SK-N-SH treated with all-trans-retinoic acid at 6 μM for 48 hours (cell line): ENCODE measurements around the gene MYO7A.

ENCODE experiments used
- ATAC-seq: fragments of 200-7000 bp; cut with Tn5 transposase; 3 replicates; pipeline ENCODE4 v1.9.1; 2020; ENCODE audit warnings: mild to moderate bottlenecking, moderate library complexity
- ARNTL ChIP-seq: fragments of 450-650 bp; formaldehyde crosslinking; IDR thresholded peaks from 2 replicates; pipeline ENCODE4 v1.5.0; 2020; ENCODE audit warnings: low read depth, mild to moderate bottlenecking, moderate library complexity, borderline replicate concordance
- CSDC2 ChIP-seq: fragments of 250-450 bp; sonication (Bioruptor Pico); IDR thresholded peaks from 2 replicates; pipeline ENCODE4 v1.5.0; 2020; ENCODE audit warnings: mild to moderate bottlenecking, moderate library complexity
- ESRRG ChIP-seq: fragments of 250-450 bp; sonication (Bioruptor Pico); IDR thresholded peaks from 2 replicates; pipeline ENCODE4 v1.6.1; 2021; ENCODE audit warnings: mild to moderate bottlenecking
- GLIS3 ChIP-seq: fragments of 250-450 bp; sonication (Bioruptor Pico); IDR thresholded peaks from 2 replicates; pipeline ENCODE4 v1.5.0; 2020; ENCODE audit warnings: mild to moderate bottlenecking, moderate library complexity
- ISL1 ChIP-seq: fragments of 250-450 bp; sonication (Bioruptor Pico); IDR thresholded peaks from 2 replicates; pipeline ENCODE4 v2.1.2; 2022; ENCODE audit warnings: mild to moderate bottlenecking, moderate library complexity
- OSR1 ChIP-seq: fragments of 250-450 bp; sonication (Bioruptor Pico); IDR thresholded peaks from 2 replicates; pipeline ENCODE4 v1.8.0; 2022; ENCODE audit warnings: moderate library complexity, mild to moderate bottlenecking, inconsistent platforms
- PPARA ChIP-seq: fragments of 250-450 bp; sonication (Bioruptor Pico); IDR thresholded peaks from 2 replicates; pipeline ENCODE4 v1.5.0; 2020; ENCODE audit warnings: mild to moderate bottlenecking, borderline replicate concordance
- RARB ChIP-seq: fragments of 250-450 bp; sonication (Bioruptor Pico); IDR thresholded peaks from 2 replicates; pipeline ENCODE4 v1.8.0; 2021; ENCODE audit warnings: mild to moderate bottlenecking, moderate library complexity
- TCF4 ChIP-seq: fragments of 250-450 bp; sonication (Bioruptor Pico); IDR thresholded peaks from 2 replicates; pipeline ENCODE4 v1.8.0; 2021; ENCODE audit warnings: mild to moderate bottlenecking, moderate library complexity, borderline replicate concordance
- TOX ChIP-seq: fragments of 250-450 bp; sonication (Bioruptor Pico); IDR thresholded peaks from 2 replicates; pipeline ENCODE4 v1.8.0; 2021; ENCODE audit warnings: mild to moderate bottlenecking, moderate library complexity, borderline replicate concordance
- ZC3H10 ChIP-seq: fragments of 250-450 bp; sonication (Bioruptor Pico); IDR thresholded peaks from 2 replicates; pipeline ENCODE4 v1.5.1; 2021; ENCODE audit warnings: mild to moderate bottlenecking, moderate library complexity
- ZFP30 ChIP-seq: fragments of 450-650 bp; formaldehyde crosslinking; IDR thresholded peaks from 2 replicates; pipeline ENCODE4 v1.5.0; 2022; ENCODE audit warnings: mild to moderate bottlenecking, moderate library complexity
- ZNF565 ChIP-seq: fragments of 450-650 bp; formaldehyde crosslinking; conservative IDR thresholded peaks from 2 replicates; pipeline ENCODE4 v1.5.0; 2020; ENCODE audit warnings: low read depth, mild to moderate bottlenecking, moderate library complexity
- ZNF70 ChIP-seq: fragments of 450-650 bp; formaldehyde crosslinking; IDR thresholded peaks from 2 replicates; pipeline ENCODE4 v1.5.0; 2020; ENCODE audit warnings: mild to moderate bottlenecking, moderate library complexity
- ZNF8 ChIP-seq: fragments of 450-650 bp; formaldehyde crosslinking; IDR thresholded peaks from 2 replicates; pipeline ENCODE4 v1.5.0; 2020; ENCODE audit warnings: mild to moderate bottlenecking, moderate library complexity
- TF ChIP-seq, protein P1 (sequence below): fragments of 250-450 bp; sonication (Bioruptor Pico); IDR thresholded peaks from 2 replicates; pipeline ENCODE4 v1.5.1; 2020; ENCODE audit warnings: low read depth, mild to moderate bottlenecking, moderate library complexity
- TF ChIP-seq, protein P2 (sequence below): fragments of 250-450 bp; sonication (Bioruptor Pico); IDR thresholded peaks from 2 replicates; pipeline ENCODE4 v1.8.0; 2020; ENCODE audit warnings: mild to moderate bottlenecking, moderate library complexity, borderline replicate concordance
- TF ChIP-seq, protein P3 (sequence below): fragments of 250-450 bp; sonication (Bioruptor Pico); IDR thresholded peaks from 2 replicates; pipeline ENCODE4 v1.8.0; 2021; ENCODE audit warnings: low read depth, mild to moderate bottlenecking, moderate library complexity, borderline replicate concordance
- TF ChIP-seq, protein P4 (sequence below): fragments of 250-450 bp; sonication (Bioruptor Pico); IDR thresholded peaks from 2 replicates; pipeline ENCODE4 v1.5.0; 2020; ENCODE audit warnings: mild to moderate bottlenecking, moderate library complexity

MYO7A gene

DNA sequence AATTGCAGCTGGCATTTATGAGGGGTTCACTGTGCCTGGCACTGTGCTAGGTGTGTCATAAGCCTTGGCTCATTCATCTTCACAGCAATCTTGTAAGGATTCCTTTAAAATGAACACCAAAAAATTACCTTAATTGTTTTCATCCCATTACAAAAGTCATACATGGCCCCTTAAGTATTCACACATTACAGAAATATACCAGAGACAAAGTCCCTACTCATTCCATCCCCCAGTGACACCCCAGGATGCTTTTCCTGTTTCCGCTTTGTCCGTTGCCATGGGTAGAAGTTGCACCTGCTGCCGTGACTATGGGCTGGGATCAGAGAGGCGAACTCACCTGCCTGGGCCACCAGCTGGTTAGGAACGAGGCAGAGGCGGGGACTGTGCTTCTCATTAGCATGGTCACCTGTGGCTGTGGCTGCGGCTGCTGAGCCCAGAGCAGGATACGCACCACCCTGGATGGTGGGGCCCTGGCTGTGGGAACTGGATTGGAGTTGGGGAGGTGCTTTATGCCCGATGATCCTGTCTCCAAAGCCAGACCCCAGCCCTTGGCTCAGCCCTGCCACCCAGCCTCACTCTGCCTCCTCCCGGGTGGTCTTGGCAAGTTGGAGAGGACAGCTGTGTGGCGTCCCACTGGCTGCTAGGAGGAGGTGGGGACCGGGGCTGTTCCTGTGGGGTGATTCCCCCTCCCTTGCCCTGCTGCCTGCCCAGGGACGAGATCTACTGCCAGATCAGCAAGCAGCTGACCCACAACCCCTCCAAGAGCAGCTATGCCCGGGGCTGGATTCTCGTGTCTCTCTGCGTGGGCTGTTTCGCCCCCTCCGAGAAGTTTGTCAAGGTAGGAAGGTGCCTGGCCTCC is 60.8 kb downstream of the MYO7A start:
- ATAC-seq = no peak; the same call in 1 of the 3 replicates

DNA sequence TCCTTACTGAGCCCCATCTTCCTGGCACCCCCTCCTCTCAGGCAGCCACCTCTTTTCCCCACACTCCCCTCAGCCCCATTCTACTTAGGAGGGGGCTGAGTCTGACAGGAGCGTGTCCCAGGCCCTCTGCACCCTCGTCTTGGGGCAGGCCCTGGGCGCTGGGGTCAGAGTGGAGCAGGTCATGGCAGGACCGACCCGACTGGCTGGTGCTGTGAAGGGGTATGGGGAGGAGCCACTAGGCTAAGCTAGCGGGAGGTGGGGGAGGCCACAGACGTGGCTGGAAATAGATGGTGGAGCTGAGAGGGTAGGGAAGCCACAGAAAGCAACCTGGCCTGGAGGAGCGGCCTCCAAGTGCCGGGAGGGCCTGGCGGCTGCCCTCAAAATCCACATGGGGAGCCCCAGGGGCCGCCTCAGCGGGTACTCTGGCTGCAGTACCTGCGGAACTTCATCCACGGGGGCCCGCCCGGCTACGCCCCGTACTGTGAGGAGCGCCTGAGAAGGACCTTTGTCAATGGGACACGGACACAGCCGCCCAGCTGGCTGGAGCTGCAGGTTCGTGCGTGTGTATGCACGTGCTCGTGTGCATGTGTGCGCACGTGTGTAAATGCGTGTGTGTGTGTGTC is 61.7 kb downstream of the MYO7A start:
- no peak for ATAC-seq
- TF ChIP-seq, protein P1, sequence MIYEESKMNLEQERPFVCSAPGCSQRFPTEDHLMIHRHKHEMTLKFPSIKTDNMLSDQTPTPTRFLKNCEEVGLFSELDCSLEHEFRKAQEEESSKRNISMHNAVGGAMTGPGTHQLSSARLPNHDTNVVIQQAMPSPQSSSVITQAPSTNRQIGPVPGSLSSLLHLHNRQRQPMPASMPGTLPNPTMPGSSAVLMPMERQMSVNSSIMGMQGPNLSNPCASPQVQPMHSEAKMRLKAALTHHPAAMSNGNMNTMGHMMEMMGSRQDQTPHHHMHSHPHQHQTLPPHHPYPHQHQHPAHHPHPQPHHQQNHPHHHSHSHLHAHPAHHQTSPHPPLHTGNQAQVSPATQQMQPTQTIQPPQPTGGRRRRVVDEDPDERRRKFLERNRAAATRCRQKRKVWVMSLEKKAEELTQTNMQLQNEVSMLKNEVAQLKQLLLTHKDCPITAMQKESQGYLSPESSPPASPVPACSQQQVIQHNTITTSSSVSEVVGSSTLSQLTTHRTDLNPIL (CRISPR knock-in tag) = no peak
- no peak for TF ChIP-seq ESRRG (CRISPR knock-in tag)
- no peak for TF ChIP-seq ZNF70 (CRISPR knock-in tag)
- TF ChIP-seq PPARA (CRISPR knock-in tag) = no peak
- TF ChIP-seq TOX (CRISPR knock-in tag) = no peak
- TF ChIP-seq ISL1 (CRISPR knock-in tag) = no peak
- TF ChIP-seq, protein P2, sequence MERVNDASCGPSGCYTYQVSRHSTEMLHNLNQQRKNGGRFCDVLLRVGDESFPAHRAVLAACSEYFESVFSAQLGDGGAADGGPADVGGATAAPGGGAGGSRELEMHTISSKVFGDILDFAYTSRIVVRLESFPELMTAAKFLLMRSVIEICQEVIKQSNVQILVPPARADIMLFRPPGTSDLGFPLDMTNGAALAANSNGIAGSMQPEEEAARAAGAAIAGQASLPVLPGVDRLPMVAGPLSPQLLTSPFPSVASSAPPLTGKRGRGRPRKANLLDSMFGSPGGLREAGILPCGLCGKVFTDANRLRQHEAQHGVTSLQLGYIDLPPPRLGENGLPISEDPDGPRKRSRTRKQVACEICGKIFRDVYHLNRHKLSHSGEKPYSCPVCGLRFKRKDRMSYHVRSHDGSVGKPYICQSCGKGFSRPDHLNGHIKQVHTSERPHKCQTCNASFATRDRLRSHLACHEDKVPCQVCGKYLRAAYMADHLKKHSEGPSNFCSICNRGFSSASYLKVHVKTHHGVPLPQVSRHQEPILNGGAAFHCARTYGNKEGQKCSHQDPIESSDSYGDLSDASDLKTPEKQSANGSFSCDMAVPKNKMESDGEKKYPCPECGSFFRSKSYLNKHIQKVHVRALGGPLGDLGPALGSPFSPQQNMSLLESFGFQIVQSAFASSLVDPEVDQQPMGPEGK = no peak
- no peak for TF ChIP-seq ARNTL (CRISPR knock-in tag)
- TF ChIP-seq TCF4 = no peak
- TF ChIP-seq CSDC2 (CRISPR knock-in tag) = no peak
- no peak for TF ChIP-seq ZNF8 (CRISPR knock-in tag)
- TF ChIP-seq, all 23 proteins: peak for 0

More for the DNA sequence above, 60.8 kb downstream of the MYO7A start:
- no peak for TF ChIP-seq ZFP30 (CRISPR knock-in tag)
- no peak for TF ChIP-seq ZNF565 (CRISPR knock-in tag)
- no peak for TF ChIP-seq ISL1 (CRISPR knock-in tag)
- TF ChIP-seq GLIS3 = no peak
- no peak for TF ChIP-seq PPARA (CRISPR knock-in tag)
- TF ChIP-seq ESRRG (CRISPR knock-in tag) = no peak
- TF ChIP-seq, protein P2 = no peak

DNA sequence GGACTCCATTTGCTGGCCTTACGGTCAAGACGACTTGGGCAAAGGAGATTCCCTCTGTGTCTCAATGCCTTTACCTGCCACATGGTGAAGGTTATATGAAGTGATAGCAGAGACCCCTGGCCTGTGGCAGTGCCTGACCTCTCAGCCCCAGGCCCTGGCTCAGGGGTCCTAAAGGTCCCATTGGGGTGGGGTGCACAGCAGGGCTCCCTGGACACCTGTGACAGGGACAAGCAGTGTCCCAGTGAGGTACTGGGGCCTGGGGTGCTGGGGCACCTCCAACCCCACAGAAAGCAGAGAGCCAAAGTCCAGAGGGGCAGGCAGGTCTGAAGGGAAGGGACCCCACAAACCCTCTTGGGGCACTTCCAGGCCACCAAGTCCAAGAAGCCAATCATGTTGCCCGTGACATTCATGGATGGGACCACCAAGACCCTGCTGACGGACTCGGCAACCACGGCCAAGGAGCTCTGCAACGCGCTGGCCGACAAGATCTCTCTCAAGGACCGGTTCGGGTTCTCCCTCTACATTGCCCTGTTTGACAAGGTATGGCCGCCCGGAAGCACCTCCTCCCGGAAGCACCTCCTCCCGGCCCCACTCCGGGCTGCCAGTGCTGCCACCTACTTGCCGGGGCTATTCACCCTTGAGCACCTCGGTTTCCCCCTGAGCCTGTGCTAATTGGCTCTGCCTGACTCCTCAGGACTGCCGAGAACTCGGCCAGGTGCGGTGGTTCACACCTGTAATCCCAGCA is 62.5 kb downstream of the MYO7A start:
- ATAC-seq = no peak
- TF ChIP-seq ZNF8 (CRISPR knock-in tag) (no peak), ZNF70 (CRISPR knock-in tag) (no peak), PPARA (CRISPR knock-in tag) (no peak), OSR1 (CRISPR knock-in tag) (no peak), ZFP30 (CRISPR knock-in tag) (no peak), TCF4 (no peak), ZC3H10 (CRISPR knock-in tag) (no peak), GLIS3 (no peak), ESRRG (CRISPR knock-in tag) (no peak), ZNF565 (CRISPR knock-in tag) (no peak), RARB (CRISPR knock-in tag) (no peak), ARNTL (CRISPR knock-in tag) (no peak), ISL1 (CRISPR knock-in tag) (no peak)
- TF ChIP-seq, protein P3, sequence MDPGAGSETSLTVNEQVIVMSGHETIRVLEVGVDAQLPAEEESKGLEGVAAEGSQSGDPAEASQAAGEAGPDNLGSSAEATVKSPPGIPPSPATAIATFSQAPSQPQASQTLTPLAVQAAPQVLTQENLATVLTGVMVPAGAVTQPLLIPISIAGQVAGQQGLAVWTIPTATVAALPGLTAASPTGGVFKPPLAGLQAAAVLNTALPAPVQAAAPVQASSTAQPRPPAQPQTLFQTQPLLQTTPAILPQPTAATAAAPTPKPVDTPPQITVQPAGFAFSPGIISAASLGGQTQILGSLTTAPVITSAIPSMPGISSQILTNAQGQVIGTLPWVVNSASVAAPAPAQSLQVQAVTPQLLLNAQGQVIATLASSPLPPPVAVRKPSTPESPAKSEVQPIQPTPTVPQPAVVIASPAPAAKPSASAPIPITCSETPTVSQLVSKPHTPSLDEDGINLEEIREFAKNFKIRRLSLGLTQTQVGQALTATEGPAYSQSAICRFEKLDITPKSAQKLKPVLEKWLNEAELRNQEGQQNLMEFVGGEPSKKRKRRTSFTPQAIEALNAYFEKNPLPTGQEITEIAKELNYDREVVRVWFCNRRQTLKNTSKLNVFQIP (CRISPR knock-in tag) = no peak
- TF ChIP-seq, protein P1 (CRISPR knock-in tag) = no peak
- TF ChIP-seq, protein P4, sequence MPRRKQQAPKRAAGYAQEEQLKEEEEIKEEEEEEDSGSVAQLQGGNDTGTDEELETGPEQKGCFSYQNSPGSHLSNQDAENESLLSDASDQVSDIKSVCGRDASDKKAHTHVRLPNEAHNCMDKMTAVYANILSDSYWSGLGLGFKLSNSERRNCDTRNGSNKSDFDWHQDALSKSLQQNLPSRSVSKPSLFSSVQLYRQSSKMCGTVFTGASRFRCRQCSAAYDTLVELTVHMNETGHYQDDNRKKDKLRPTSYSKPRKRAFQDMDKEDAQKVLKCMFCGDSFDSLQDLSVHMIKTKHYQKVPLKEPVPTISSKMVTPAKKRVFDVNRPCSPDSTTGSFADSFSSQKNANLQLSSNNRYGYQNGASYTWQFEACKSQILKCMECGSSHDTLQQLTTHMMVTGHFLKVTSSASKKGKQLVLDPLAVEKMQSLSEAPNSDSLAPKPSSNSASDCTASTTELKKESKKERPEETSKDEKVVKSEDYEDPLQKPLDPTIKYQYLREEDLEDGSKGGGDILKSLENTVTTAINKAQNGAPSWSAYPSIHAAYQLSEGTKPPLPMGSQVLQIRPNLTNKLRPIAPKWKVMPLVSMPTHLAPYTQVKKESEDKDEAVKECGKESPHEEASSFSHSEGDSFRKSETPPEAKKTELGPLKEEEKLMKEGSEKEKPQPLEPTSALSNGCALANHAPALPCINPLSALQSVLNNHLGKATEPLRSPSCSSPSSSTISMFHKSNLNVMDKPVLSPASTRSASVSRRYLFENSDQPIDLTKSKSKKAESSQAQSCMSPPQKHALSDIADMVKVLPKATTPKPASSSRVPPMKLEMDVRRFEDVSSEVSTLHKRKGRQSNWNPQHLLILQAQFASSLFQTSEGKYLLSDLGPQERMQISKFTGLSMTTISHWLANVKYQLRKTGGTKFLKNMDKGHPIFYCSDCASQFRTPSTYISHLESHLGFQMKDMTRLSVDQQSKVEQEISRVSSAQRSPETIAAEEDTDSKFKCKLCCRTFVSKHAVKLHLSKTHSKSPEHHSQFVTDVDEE (CRISPR knock-in tag) = no peak
- TF ChIP-seq, protein P2 = no peak
